ENCODE results near the gene ISCU.

- no peak for TF ChIP-seq ZNF274 (IDR thresholded peaks at IDR 0.05; ENCODE audit: borderline replicate concordance, extremely low read depth, low read length)
- TF ChIP-seq CHD2 (IDR thresholded peaks at IDR 0.05; ENCODE audit: low read length) = no peak
Measured at GRCh38 chr12:108575199-108575912, 13.0 kb downstream of the ISCU start.

All from H1 (cell line).